Activated T-helper 1 cell treated with Interleukin-2 at 50 U/mL for 16 hours (primary cell): ENCODE data around the gene ABCC8.
A peak's percentile ranks its signal among the peaks of the same experiment; 100 is the strongest.

Experiments used
- DNase-seq: peaks from one replicate; pipeline ENCODE4 v3.0.0-alpha.2; 2020; ENCODE audit warnings: low read depth

The ABCC8 gene

GRCh38 chr11:17403980-17404759 lies 72.5 kb downstream of the ABCC8 start:
- DNase-seq, result no peak

- DNase-seq, result no peak
Observed at GRCh38 chr11:17402486-17402885, 74.2 kb downstream of the ABCC8 start.

- DNase-seq, result no peak
Observed at GRCh38 chr11:17401841-17402240, 74.8 kb downstream of the ABCC8 start.

- no peak for DNase-seq
Observed at GRCh38 chr11:17401316-17401715, 75.3 kb downstream of the ABCC8 start.

GRCh38 chr11:17400048-17400775 lies 76.4 kb downstream of the ABCC8 start:
- DNase-seq, result no peak

GRCh38 chr11:17399236-17399635 lies 77.4 kb downstream of the ABCC8 start:
- DNase-seq, result no peak

- DNase-seq, result no peak
Observed at GRCh38 chr11:17397311-17398002, 79.2 kb downstream of the ABCC8 start.

GRCh38 chr11:17396598-17397310 lies 79.9 kb downstream of the ABCC8 start:
- DNase-seq, result no peak

GRCh38 chr11:17395978-17396377 lies 80.7 kb downstream of the ABCC8 start:
- DNase-seq, result no peak

- DNase-seq, result no peak
Observed at GRCh38 chr11:17395554-17395961, 81.1 kb downstream of the ABCC8 start.

- DNase-seq, result no peak
Observed at GRCh38 chr11:17394743-17395390, 81.8 kb downstream of the ABCC8 start.

- no peak for DNase-seq
Observed at GRCh38 chr11:17393472-17393871, 83.2 kb downstream of the ABCC8 start.

- DNase-seq, result no peak
Observed at GRCh38 chr11:17392872-17393271, 83.8 kb downstream of the ABCC8 start.

- no peak for DNase-seq
Observed at GRCh38 chr11:17391493-17392355, 84.9 kb downstream of the ABCC8 start.

- DNase-seq, result no peak
Observed at GRCh38 chr11:17389957-17390649, 86.5 kb downstream of the ABCC8 start.

- peak; percentile 72 for DNase-seq
Observed at GRCh38 chr11:17389211-17389956, 87.3 kb downstream of the ABCC8 start.

- no peak for DNase-seq
Observed at GRCh38 chr11:17388609-17389210, 87.9 kb downstream of the ABCC8 start, which contains the start of gene KCNJ11. KCNJ11 (minus strand) TSS chr11:17388659; CDS start chr11:17388091, 568 bp downstream.

GRCh38 chr11:17387811-17388210 lies 88.8 kb downstream of the ABCC8 start:
- DNase-seq, result no peak

- no peak for DNase-seq
Observed at GRCh38 chr11:17387254-17387653, 89.4 kb downstream of the ABCC8 start.
